Liver (tissue), 3 donors: ENCODE measurements around the gene HEG1.

Experiments used
- GABPA ChIP-seq, 2 donors: IDR thresholded peaks in 1 of 2; conservative IDR thresholded peaks in 1 of 2; 2 replicates each; pipeline ENCODE4 v1.6.1; 2016; ENCODE audit warnings: antibody characterized with exemption in 2 of 2, mild to moderate bottlenecking in 1 of 2, moderate library complexity in 1 of 2
- HNF4G ChIP-seq: IDR thresholded peaks from 2 replicates; pipeline ENCODE4 v1.6.1; 2016; ENCODE audit warnings: antibody characterized with exemption
- JUND ChIP-seq, 2 donors: IDR thresholded peaks; 2 replicates each; pipeline ENCODE4 v1.6.1; 2016; ENCODE audit warnings: antibody characterized with exemption in 2 of 2
- SP1 ChIP-seq: IDR thresholded peaks from 2 replicates; pipeline ENCODE4 v1.6.1; 2018; ENCODE audit warnings: antibody characterized with exemption, mild to moderate bottlenecking
- TAF1 ChIP-seq: conservative IDR thresholded peaks from 2 replicates; pipeline ENCODE4 v1.6.1; 2016; ENCODE audit warnings: antibody characterized with exemption, mild to moderate bottlenecking
- YY1 ChIP-seq: IDR thresholded peaks from 2 replicates; pipeline ENCODE4 v1.6.1; 2016; ENCODE audit warnings: antibody characterized with exemption, mild to moderate bottlenecking
- TF ChIP-seq, protein P1 (sequence below): IDR thresholded peaks from 2 replicates; pipeline ENCODE4 v1.6.1; 2016; ENCODE audit warnings: antibody characterized with exemption, mild to moderate bottlenecking
- TF ChIP-seq, protein P2 (sequence below): IDR thresholded peaks from 2 replicates; pipeline ENCODE4 v1.6.1; 2016; ENCODE audit warnings: antibody characterized with exemption
- TF ChIP-seq, protein P3 (sequence below): fragments of 150-350 bp; IDR thresholded peaks from 2 replicates; pipeline ENCODE4 v1.5.1; 2017; ENCODE audit warnings: improper control_type of control experiment, low read depth, low read length; ENCODE audit not compliant: missing input control
- TF ChIP-seq, protein P4 (sequence below): IDR thresholded peaks from 2 replicates; pipeline ENCODE4 v1.6.1; 2016; ENCODE audit warnings: antibody characterized with exemption
- donor health status: healthy.
- donor health status: healthy.

DNA sequence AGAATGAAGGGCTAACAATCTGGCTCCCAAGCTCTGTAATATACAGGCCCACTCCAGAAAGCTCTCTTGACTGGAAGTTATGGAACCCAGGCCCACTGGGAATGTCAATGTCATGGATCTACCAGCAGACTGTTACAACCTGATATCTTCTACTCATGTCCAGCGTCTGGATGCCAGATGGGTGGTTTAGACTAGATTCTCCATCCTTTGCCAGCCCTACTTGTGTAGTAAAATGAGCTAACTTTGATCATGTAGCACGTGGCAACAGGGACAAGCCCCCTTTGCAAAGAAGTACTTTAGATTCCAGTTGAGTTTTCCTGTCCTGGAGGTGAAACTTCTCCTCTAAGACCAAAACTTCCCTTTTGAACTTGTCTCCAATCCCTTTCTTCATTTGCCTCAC, 55.1 kb downstream of the HEG1 start:
- TF ChIP-seq HNF4G: no peak
- TF ChIP-seq, protein P1, sequence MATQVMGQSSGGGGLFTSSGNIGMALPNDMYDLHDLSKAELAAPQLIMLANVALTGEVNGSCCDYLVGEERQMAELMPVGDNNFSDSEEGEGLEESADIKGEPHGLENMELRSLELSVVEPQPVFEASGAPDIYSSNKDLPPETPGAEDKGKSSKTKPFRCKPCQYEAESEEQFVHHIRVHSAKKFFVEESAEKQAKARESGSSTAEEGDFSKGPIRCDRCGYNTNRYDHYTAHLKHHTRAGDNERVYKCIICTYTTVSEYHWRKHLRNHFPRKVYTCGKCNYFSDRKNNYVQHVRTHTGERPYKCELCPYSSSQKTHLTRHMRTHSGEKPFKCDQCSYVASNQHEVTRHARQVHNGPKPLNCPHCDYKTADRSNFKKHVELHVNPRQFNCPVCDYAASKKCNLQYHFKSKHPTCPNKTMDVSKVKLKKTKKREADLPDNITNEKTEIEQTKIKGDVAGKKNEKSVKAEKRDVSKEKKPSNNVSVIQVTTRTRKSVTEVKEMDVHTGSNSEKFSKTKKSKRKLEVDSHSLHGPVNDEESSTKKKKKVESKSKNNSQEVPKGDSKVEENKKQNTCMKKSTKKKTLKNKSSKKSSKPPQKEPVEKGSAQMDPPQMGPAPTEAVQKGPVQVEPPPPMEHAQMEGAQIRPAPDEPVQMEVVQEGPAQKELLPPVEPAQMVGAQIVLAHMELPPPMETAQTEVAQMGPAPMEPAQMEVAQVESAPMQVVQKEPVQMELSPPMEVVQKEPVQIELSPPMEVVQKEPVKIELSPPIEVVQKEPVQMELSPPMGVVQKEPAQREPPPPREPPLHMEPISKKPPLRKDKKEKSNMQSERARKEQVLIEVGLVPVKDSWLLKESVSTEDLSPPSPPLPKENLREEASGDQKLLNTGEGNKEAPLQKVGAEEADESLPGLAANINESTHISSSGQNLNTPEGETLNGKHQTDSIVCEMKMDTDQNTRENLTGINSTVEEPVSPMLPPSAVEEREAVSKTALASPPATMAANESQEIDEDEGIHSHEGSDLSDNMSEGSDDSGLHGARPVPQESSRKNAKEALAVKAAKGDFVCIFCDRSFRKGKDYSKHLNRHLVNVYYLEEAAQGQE: no peak
- TF ChIP-seq, protein P2, sequence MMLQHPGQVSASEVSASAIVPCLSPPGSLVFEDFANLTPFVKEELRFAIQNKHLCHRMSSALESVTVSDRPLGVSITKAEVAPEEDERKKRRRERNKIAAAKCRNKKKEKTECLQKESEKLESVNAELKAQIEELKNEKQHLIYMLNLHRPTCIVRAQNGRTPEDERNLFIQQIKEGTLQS: no peak
- TF ChIP-seq, protein P3, sequence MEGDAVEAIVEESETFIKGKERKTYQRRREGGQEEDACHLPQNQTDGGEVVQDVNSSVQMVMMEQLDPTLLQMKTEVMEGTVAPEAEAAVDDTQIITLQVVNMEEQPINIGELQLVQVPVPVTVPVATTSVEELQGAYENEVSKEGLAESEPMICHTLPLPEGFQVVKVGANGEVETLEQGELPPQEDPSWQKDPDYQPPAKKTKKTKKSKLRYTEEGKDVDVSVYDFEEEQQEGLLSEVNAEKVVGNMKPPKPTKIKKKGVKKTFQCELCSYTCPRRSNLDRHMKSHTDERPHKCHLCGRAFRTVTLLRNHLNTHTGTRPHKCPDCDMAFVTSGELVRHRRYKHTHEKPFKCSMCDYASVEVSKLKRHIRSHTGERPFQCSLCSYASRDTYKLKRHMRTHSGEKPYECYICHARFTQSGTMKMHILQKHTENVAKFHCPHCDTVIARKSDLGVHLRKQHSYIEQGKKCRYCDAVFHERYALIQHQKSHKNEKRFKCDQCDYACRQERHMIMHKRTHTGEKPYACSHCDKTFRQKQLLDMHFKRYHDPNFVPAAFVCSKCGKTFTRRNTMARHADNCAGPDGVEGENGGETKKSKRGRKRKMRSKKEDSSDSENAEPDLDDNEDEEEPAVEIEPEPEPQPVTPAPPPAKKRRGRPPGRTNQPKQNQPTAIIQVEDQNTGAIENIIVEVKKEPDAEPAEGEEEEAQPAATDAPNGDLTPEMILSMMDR: no peak
- TF ChIP-seq JUND (IDR thresholded peaks at IDR 0.05): no peak
- TF ChIP-seq, protein P4, sequence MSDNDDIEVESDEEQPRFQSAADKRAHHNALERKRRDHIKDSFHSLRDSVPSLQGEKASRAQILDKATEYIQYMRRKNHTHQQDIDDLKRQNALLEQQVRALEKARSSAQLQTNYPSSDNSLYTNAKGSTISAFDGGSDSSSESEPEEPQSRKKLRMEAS: no peak
- TF ChIP-seq GABPA (IDR thresholded peaks at IDR 0.05 in 1 of 2, conservative IDR thresholded peaks at IDR 0.05 in 1 of 2): no peak
- no peak for TF ChIP-seq YY1
- no peak for TF ChIP-seq SP1
- no peak for TF ChIP-seq TAF1
